Purkinje cell (primary cell): ENCODE data around the gene BTBD7. TPM values are rescaled to one million over a fixed set of nuclear protein-coding genes. Genes with fewer than 3 reads are reported as not detected.

Experiments used
- polyA plus RNA-seq: library from polyadenylated mRNA; unstranded; fragments of >200 nt; fragmentation: Nextera tagmentation; gene quantifications from 2 replicates; pipeline ENCODE4 v1.2.1, GENCODE V29; 2014

Gene BTBD7, protein sequence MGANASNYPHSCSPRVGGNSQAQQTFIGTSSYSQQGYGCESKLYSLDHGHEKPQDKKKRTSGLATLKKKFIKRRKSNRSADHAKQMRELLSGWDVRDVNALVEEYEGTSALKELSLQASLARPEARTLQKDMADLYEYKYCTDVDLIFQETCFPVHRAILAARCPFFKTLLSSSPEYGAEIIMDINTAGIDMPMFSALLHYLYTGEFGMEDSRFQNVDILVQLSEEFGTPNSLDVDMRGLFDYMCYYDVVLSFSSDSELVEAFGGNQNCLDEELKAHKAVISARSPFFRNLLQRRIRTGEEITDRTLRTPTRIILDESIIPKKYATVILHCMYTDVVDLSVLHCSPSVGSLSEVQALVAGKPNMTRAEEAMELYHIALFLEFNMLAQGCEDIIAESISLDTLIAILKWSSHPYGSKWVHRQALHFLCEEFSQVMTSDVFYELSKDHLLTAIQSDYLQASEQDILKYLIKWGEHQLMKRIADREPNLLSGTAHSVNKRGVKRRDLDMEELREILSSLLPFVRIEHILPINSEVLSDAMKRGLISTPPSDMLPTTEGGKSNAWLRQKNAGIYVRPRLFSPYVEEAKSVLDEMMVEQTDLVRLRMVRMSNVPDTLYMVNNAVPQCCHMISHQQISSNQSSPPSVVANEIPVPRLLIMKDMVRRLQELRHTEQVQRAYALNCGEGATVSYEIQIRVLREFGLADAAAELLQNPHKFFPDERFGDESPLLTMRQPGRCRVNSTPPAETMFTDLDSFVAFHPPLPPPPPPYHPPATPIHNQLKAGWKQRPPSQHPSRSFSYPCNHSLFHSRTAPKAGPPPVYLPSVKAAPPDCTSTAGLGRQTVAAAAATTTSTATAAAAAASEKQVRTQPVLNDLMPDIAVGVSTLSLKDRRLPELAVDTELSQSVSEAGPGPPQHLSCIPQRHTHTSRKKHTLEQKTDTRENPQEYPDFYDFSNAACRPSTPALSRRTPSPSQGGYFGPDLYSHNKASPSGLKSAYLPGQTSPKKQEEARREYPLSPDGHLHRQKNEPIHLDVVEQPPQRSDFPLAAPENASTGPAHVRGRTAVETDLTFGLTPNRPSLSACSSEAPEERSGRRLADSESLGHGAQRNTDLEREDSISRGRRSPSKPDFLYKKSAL
- 6.7 TPM in 2 replicates for polyA plus RNA-seq

DNA sequence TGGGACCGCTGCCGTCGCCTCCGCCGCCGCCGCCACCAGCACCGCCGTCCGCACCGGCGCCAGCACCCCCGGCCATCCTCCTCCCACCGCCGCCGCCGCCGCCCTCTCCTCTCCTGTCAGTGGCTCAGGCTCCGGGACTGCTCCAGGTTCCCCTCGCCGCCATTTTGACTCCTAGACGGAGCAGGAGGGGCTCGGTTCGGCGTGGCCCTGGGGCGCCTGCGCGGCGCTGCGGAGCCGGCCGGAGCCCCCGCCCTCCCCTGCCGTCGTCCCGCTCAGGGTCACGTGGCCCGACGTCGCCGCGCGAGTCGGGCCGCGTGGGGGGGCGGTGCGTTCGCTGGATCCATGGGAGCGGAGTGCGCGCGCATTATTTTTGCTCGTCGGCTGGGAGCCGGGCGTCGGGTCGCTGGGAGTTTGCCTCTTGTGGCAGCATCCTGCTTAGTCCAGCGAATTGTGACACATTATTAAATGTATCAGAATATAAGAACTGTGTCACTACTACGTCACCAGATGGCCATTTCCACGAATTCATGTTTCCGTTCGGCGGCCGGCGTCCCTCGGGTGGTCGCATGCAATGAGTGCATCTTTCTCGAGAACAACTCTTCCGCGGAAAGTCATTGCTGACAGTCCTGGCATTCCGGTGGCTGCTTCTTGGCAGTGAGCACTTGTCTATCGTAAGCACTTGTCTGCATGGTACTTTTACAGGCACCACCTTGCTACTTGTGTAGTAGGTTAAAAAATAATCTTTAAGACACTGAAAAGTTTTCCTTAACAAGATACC lies at the start of gene BTBD7:
Gene BTBD7 (minus strand): TSS at position 184 of the 778 bp plus-strand sequence. CDS start 36,985 bp downstream, outside the sequence.

DNA sequence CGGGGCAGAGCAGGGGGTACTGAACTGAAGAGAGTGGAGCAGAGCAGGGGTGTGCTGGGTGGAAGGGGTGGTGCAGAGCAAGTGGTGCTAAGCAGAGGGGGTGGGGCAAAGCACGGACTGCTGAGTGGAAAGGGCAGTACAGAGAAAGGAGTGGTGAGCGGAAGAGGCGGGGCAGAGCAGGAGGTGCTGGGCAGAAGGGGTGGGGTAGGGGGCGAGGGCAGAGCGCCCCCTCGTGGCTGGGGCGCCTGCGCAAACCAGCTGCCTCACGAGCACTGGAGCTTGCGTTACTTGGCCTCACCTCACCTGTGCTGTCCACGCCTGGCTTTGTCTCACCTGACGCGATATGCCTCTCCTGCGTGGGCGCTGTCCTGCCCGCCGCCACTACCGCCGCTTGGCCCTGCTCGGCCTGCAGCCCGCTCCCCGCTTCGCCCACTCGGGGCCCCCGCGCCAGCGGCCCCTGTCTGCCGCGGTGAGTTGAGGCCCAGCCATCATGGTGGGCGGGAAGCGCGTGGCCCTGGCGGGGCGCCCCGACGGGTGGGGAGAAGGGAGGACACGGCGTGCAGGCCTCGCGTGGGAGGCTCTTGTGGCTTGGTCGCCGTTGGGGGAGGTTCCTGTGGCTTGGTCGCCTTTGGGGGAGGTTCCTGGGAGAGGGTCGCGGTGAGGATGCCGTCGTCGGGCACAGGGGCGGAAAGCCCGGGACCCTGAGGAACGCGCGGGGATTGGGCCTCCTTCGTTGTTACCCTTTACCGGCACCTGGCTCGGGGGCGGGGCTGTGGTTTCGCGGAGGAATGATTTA lies 14.3 kb upstream of the BTBD7 start, which contains the start of gene COX8C:
Gene COX8C (plus strand): TSS at position 257 of the 796 bp plus-strand sequence. CDS start 87 bp downstream, at position 344.

DNA sequence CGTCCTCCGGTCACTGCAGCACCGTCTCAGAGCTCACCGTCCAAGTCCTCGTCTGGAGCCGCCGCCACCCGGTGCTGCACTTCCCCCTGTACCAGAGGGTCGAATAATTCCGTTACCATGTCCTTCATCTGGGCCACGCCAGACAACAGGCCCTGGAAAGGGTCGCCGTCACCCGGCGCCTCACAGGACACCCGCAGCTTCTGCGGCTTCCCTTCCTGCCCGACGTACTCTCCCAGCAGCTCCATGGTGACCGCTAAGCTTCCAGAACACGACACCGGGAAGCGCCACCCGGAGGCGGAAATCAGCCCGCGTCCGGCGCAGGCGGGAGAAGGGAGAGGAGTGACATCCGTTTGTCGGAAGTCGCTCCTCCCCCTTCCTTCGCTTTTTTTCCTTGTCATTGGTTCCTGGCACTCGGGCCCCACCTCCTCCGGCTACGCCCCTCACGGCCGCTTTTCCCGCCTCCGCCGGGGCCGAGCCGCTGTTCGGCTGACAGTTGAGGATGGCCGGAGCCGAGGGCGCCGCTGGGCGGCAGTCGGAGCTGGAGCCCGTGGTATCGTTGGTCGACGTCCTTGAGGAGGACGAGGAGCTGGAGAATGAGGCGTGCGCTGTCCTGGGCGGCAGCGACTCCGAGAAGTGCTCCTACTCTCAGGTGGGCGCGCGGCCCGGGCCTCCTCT lies 125.9 kb downstream of the BTBD7 start, which contains the start of the genes GON7 and UBR7:
Gene GON7 (minus strand): TSS at position 273 of the 675 bp plus-strand sequence. CDS start 28 bp downstream, at position 245.
Gene UBR7 (plus strand): TSS at position 464 of the 675 bp plus-strand sequence. CDS start 36 bp downstream, at position 500.

Other genes with a start within 250 kb of the BTBD7 start
- gene ITPK1, start 217.1 kb downstream of the BTBD7 start, polyA plus RNA-seq, result 3.9 and 8.5 TPM in 2 replicates
- gene MOAP1, start 148.1 kb downstream of the BTBD7 start, polyA plus RNA-seq, result 170 and 188 TPM in 2 replicates
- gene LYSET, start 147.7 kb downstream of the BTBD7 start, polyA plus RNA-seq, result 25.2 and 45.3 TPM in 2 replicates
- 31.5 and 32.1 TPM in 2 replicates for gene GON7, start 126.0 kb downstream of the BTBD7 start, polyA plus RNA-seq
- gene UBR7, start 125.8 kb downstream of the BTBD7 start, polyA plus RNA-seq, result 18.4 and 19.4 TPM in 2 replicates
- 1.0 TPM in 1 of 2 replicates, not detected in the other for gene COX8C, start 14.1 kb upstream of the BTBD7 start, polyA plus RNA-seq
- gene UNC79, start 97.9 kb upstream of the BTBD7 start, polyA plus RNA-seq, result 7.5 and 10.4 TPM in 2 replicates